Endothelial cell of umbilical vein (primary cell): ENCODE data around the gene POLR3B. TPM values are rescaled to one million over a fixed set of nuclear protein-coding genes. Genes with fewer than 3 reads are reported as not detected.

ENCODE experiments used
- BruUV-seq: library from RNA; stranded (reverse); fragments of 400-500 nt; replicated peaks from 2 replicates; lab custom pipeline; 2021; lab: Mats Ljungman, UMichigan
- CTCF ChIA-PET: fragments of 300-600, 350-600 bp; sonication (Branson Sonifier 250); formaldehyde crosslinking; loops from one replicate; lab custom pipeline; 2021; ENCODE audit warnings: antibody characterized with exemption, inconsistent platforms; lab: Charles Lee
- POLR2A ChIA-PET: fragments of 300-600, 350-600 bp; sonication (Branson Sonifier 250); formaldehyde crosslinking; loops from one replicate; lab custom pipeline; 2021; ENCODE audit warnings: antibody characterized with exemption, inconsistent platforms; lab: Charles Lee
- DNase-seq: peaks from one replicate; pipeline ENCODE4 v3.0.0-alpha.2; 2011; ENCODE audit warnings: low read depth, low spot score
- FAIRE-seq: peaks from 2 replicates; lab custom pipeline; 2011; peaks lifted over from hg19 to GRCh38; lab: Jason Lieb, UNC
- H2AFZ ChIP-seq: 2 replicates; pipeline ENCODE4 v1.6.0; 2012; ENCODE audit warnings: low read depth, low read length, control low read depth, inconsistent platforms
- H3K27ac ChIP-seq: 2 replicates; pipeline ENCODE4 v1.5.1; 2011; ENCODE audit warnings: low read depth, mild to moderate bottlenecking, control low read depth, low read length, moderate library complexity; ENCODE audit not compliant: insufficient read depth
- H3K27me3 ChIP-seq, 2 experiments: 2 replicates each; pipeline versions ENCODE4 v1.6.0 to v1.6.1; 2011; ENCODE audit warnings: low read length in 2 of 2, mixed read lengths in 1 of 2; ENCODE audit not compliant: control insufficient read depth in 2 of 2, insufficient read depth in 2 of 2
- H3K36me3 ChIP-seq, 2 experiments: 2 replicates in 1 of 2; 3 replicates in 1 of 2; pipeline ENCODE4 v1.5.1; 2011; ENCODE audit warnings: low read length in 2 of 2, mild to moderate bottlenecking in 1 of 2, moderate library complexity in 1 of 2; ENCODE audit not compliant: control insufficient read depth in 2 of 2, insufficient read depth in 2 of 2; ENCODE audit errors: extremely low read depth in 1 of 2
- H3K4me1 ChIP-seq: 3 replicates; pipeline ENCODE4 v1.5.1; 2011; ENCODE audit warnings: mild to moderate bottlenecking, low read length; ENCODE audit not compliant: control insufficient read depth, insufficient read depth; ENCODE audit errors: extremely low read depth
- H3K4me2 ChIP-seq: 2 replicates; pipeline ENCODE4 v1.6.1; 2011; ENCODE audit warnings: low read length, control low read depth, mixed read lengths; ENCODE audit not compliant: insufficient read depth
- H3K4me3 ChIP-seq, 3 experiments: fragments of 200-600 bp in 1 of 3; sonication (generic), shearing (Covaris generic) in 1 of 3; replicated peaks in 1 of 3; 2 replicates each; pipeline ENCODE4 v1.5.1; 2011 to 2016; ENCODE audit warnings: control low read depth in 3 of 3, low read length in 3 of 3, mild to moderate bottlenecking in 2 of 3, inconsistent platforms in 1 of 3, low read depth in 1 of 3, moderate library complexity in 1 of 3; ENCODE audit not compliant: insufficient read depth in 1 of 3
- H3K79me2 ChIP-seq: 2 replicates; pipeline ENCODE4 v1.6.0; 2012; ENCODE audit warnings: low read length, inconsistent platforms; ENCODE audit not compliant: control insufficient read depth, insufficient read depth
- H3K9ac ChIP-seq: replicated peaks from 2 replicates; pipeline ENCODE3; 2011; ENCODE audit warnings: low read length, control low read depth; ENCODE audit not compliant: insufficient read depth; ENCODE audit errors: extremely low read depth
- H3K9me1 ChIP-seq: replicated peaks from 3 replicates; pipeline ENCODE4 v1.6.0; 2011; ENCODE audit warnings: mild to moderate bottlenecking, low read length; ENCODE audit not compliant: control insufficient read depth, insufficient read depth; ENCODE audit errors: extremely low read depth
- H3K9me3 ChIP-seq: replicated peaks from 2 replicates; pipeline ENCODE4 v1.5.1; 2012; ENCODE audit warnings: low read length, inconsistent platforms; ENCODE audit not compliant: control insufficient read depth, insufficient read depth
- H4K20me1 ChIP-seq: replicated peaks from 2 replicates; pipeline ENCODE3; 2011; ENCODE audit warnings: mild to moderate bottlenecking, low read length; ENCODE audit not compliant: control insufficient read depth, insufficient read depth; ENCODE audit errors: extremely low read depth
- EZH2 ChIP-seq: IDR thresholded peaks from 2 replicates; pipeline ENCODE4 v1.6.1; 2012; ENCODE audit warnings: borderline replicate concordance, low read depth, mild to moderate bottlenecking, moderate library complexity, low read length, inconsistent platforms; ENCODE audit not compliant: severe bottlenecking
- FOS ChIP-seq: IDR thresholded peaks from 2 replicates; pipeline ENCODE4 v1.6.1; 2011; ENCODE audit warnings: mild to moderate bottlenecking, low read length, moderate library complexity, borderline replicate concordance; ENCODE audit not compliant: insufficient read depth
- GATA2 ChIP-seq: IDR thresholded peaks from 2 replicates; pipeline ENCODE4 v1.7.0; 2011; ENCODE audit warnings: low read depth, mild to moderate bottlenecking, moderate library complexity, mixed read lengths, low read length; ENCODE audit not compliant: insufficient read length, insufficient read depth
- JUN ChIP-seq: IDR thresholded peaks from 2 replicates; pipeline ENCODE4 v1.6.1; 2011; ENCODE audit warnings: borderline replicate concordance, low read depth; ENCODE audit not compliant: insufficient read length, insufficient read depth
- MAX ChIP-seq: IDR thresholded peaks from 2 replicates; pipeline ENCODE4 v1.6.1; 2011; ENCODE audit not compliant: insufficient read depth, insufficient read length
- MYC ChIP-seq: IDR thresholded peaks from one replicate; pipeline ENCODE4 v1.6.1; 2011; ENCODE audit warnings: mild to moderate bottlenecking, low read depth, low read length
- POLR2A ChIP-seq: IDR thresholded peaks from 2 replicates; pipeline ENCODE4 v1.6.1; 2012; ENCODE audit warnings: low read depth, mild to moderate bottlenecking, control low read depth, low read length
- POLR2AphosphoS5 ChIP-seq: IDR thresholded peaks from 2 replicates; pipeline ENCODE4 v1.6.1; 2012; ENCODE audit warnings: low read depth, mild to moderate bottlenecking, control low read depth, low read length, moderate library complexity; ENCODE audit not compliant: insufficient read depth
- dilution Hi-C: fragments of 300-500 bp; cut with MboI; formaldehyde crosslinking; loops from one replicate; pipeline ENCODE4 v1.15.0; 2019; ENCODE audit warnings: low sequenced_read_pairs; ENCODE audit not compliant: extremely low pct_ligation_motif_present
- intact Hi-C: fragments of 100-400 bp; cut with micrococcal nuclease; formaldehyde crosslinking; loops from one replicate; pipeline ENCODE4 v1.10.0; 2022
- polyA plus RNA-seq, 4 experiments: library from polyadenylated mRNA; depleted of rRNA in 3 of 4; stranded (reverse) in 3 of 4; unstranded in 1 of 4; fragments of >200 nt; gene quantifications; 2 replicates each; pipeline versions ENCODE4 v1.2.1 to v1.2.3, GENCODE V29; 2011 to 2012; ENCODE audit warnings: missing spikeins in 1 of 4
- total RNA-seq: library from RNA; stranded (reverse); gene quantifications from 2 replicates; pipeline ENCODE4 v1.2.3, GENCODE V29; 2021
- TF ChIP-seq, protein P1 (sequence below), 2 donors: IDR thresholded peaks; 1 replicate in 1 of 2; 2 replicates in 1 of 2; pipeline ENCODE4 v1.5.1; 2011; ENCODE audit warnings: low read length in 2 of 2, mild to moderate bottlenecking in 2 of 2, moderate library complexity in 2 of 2, control low read depth in 1 of 2, inconsistent platforms in 1 of 2, low read depth in 1 of 2; ENCODE audit not compliant: insufficient read depth in 1 of 2; ENCODE audit errors: extremely low read depth in 1 of 2

The POLR3B gene
- total and polyA plus RNA-seq, 2 donors (not counting 3 experiments of a cell fraction or from before 2014, with no cell fraction given), result 6.0 to 12.3 TPM

- H3K9me3 ChIP-seq, result no peaks in the 10 kb centered on the region
- POLR2A ChIA-PET, result no interaction called here
- TF ChIP-seq EZH2 (no peak), GATA2 (no peak), POLR2AphosphoS5 (no peak), MYC (no peak), FOS (no peak), JUN (no peak), MAX (no peak), POLR2A (no peak)
- TF ChIP-seq, protein P1, sequence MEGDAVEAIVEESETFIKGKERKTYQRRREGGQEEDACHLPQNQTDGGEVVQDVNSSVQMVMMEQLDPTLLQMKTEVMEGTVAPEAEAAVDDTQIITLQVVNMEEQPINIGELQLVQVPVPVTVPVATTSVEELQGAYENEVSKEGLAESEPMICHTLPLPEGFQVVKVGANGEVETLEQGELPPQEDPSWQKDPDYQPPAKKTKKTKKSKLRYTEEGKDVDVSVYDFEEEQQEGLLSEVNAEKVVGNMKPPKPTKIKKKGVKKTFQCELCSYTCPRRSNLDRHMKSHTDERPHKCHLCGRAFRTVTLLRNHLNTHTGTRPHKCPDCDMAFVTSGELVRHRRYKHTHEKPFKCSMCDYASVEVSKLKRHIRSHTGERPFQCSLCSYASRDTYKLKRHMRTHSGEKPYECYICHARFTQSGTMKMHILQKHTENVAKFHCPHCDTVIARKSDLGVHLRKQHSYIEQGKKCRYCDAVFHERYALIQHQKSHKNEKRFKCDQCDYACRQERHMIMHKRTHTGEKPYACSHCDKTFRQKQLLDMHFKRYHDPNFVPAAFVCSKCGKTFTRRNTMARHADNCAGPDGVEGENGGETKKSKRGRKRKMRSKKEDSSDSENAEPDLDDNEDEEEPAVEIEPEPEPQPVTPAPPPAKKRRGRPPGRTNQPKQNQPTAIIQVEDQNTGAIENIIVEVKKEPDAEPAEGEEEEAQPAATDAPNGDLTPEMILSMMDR (IDR thresholded peaks at IDR 0.05; ENCODE audit: extremely low read depth in 1 of 2, insufficient read depth in 1 of 2, low read depth in 1 of 2, low read length in 2 of 2), result no peak
- DNase-seq, result no peak
- no peak overlapping the region for H3K4me2 ChIP-seq
- H3K27me3 ChIP-seq, result no peaks in the 10 kb centered on the region
- intact Hi-C loops (no loop called here), dilution Hi-C loops (no loop called here)
- CTCF ChIA-PET, result no interaction called here
- no peaks in the 10 kb centered on the region for H3K9me1 ChIP-seq
- no peak overlapping the region for H3K27ac ChIP-seq
- no peaks in the 10 kb centered on the region for H3K4me1 ChIP-seq
- no peak overlapping the region for H3K9ac ChIP-seq
- no peaks in the 10 kb centered on the region for H4K20me1 ChIP-seq
- FAIRE-seq, result no peak
- H2AFZ ChIP-seq, result no peak overlapping the region
- no TSS peak for BruUV-seq
- H3K79me2 ChIP-seq, result no peaks in the 10 kb centered on the region
- no peak overlapping the region for H3K4me3 ChIP-seq
- no peaks in the 10 kb centered on the region for H3K36me3 ChIP-seq
Observed at GRCh38 chr12:106442575-106442974, 85.0 kb downstream of the POLR3B start.
